GM13977 (cell line): ENCODE data around the gene RFC4.

Source experiments
- DNase-seq: peaks from one replicate; pipeline ENCODE4 v3.0.0; 2012; ENCODE audit warnings: low spot score
- CTCF ChIP-seq: IDR thresholded peaks from 2 replicates; pipeline ENCODE4 v1.5.1; 2012; ENCODE audit warnings: mild to moderate bottlenecking, control low read depth; ENCODE audit not compliant: insufficient read depth; ENCODE audit errors: extremely low read depth, missing control alignments
- in situ Hi-C: fragments of 300-500 bp; cut with MboI; formaldehyde crosslinking; loops from one replicate; pipeline ENCODE4 v1.12.0; 2022; ENCODE audit warnings: low sequenced_read_pairs, low pct_unique_long_range_greater_than_20kb, mixed read lengths, inconsistent platforms; ENCODE audit not compliant: unreplicated experiment

RFC4 gene

GRCh38 chr3:186839874-186840641, 33.8 kb upstream of the RFC4 start:
- DNase-seq: no peak
- TF ChIP-seq CTCF: no peak
- in situ Hi-C loops: loop anchor here (10.0 kb wide), 1 partner anchor 325 kb away; no protein-coding TSS in a partner anchor

- no peak for DNase-seq
- in situ Hi-C loops: no loop called here
- no peak for TF ChIP-seq CTCF
Observed at GRCh38 chr3:186832276-186832675, 26.0 kb upstream of the RFC4 start.

- no peak for TF ChIP-seq CTCF
- DNase-seq: no peak
- in situ Hi-C loops: no loop called here
Observed at GRCh38 chr3:186831798-186832197, 25.5 kb upstream of the RFC4 start.

- no peak for DNase-seq
- no peak for TF ChIP-seq CTCF
- in situ Hi-C loops: no loop called here
Observed at GRCh38 chr3:186828340-186828739, 22.1 kb upstream of the RFC4 start.

- TF ChIP-seq CTCF: no peak
- in situ Hi-C loops: no loop called here
- peak; percentile 99 for DNase-seq
Observed at GRCh38 chr3:186826976-186827857, 20.9 kb upstream of the RFC4 start.

GRCh38 chr3:186826410-186826975, 20.2 kb upstream of the RFC4 start:
- in situ Hi-C loops: no loop called here
- DNase-seq: no peak
- no peak for TF ChIP-seq CTCF
